ENCODE data around the gene IRF9.
A peak's percentile ranks its signal among the peaks of the same experiment; 100 is the strongest.

Gene IRF9

GRCh38 chr14:24167469-24168114 is 6.5 kb downstream of the IRF9 start:
- no peak for DNase-seq
- no peaks in the 10 kb centered on the region for H3K9me3 ChIP-seq
- no peak for TF ChIP-seq CTCF (IDR thresholded peaks at IDR 0.05)
- peaks cover 0 to 26% (median 19%) of the 10 kb centered on the region in 4 donors for H3K4me1 ChIP-seq
- no peak overlapping the region for H3K4me3 ChIP-seq
- intact Hi-C loops (cut with DNase I; ENCODE audit: low total_unique reads), result no loop called here
- no peaks in the 10 kb centered on the region for H3K27me3 ChIP-seq
- no peak overlapping the region for H3K27ac ChIP-seq
- H3K36me3 ChIP-seq, result peaks cover 47 to 80% (median 63%) of the 10 kb centered on the region in 3 donors

GRCh38 chr14:24171422-24172260 is 10.6 kb downstream of the IRF9 start, which contains the start of gene REC8:
Gene REC8, plus strand, starts transcription at chr14:24172080. Its CDS starts 473 bp downstream, at chr14:24172553.
- TF ChIP-seq CTCF (IDR thresholded peaks at IDR 0.05), result no peak
- Histone ChIP-seq H3K4me1 (peaks cover 0 to 13% (median 3%) of the 10 kb centered on the region in 4 donors), H3K36me3 (peaks cover 8 to 55% (median 23%) of the 10 kb centered on the region in 3 donors), H3K27me3 (no peaks in the 10 kb centered on the region), H3K9me3 (no peaks in the 10 kb centered on the region), H3K4me3 (peak within 1 kb of the TSS; percentile 36 to 46), H3K27ac (peak within 1 kb of the TSS; percentile 0 to 27)
- peak; percentile 72 to 81 for DNase-seq
- intact Hi-C loops (cut with DNase I; ENCODE audit: low total_unique reads), result no loop called here

GRCh38 chr14:24172261-24172860 is 11.3 kb downstream of the IRF9 start:
- no peaks in the 10 kb centered on the region for H3K27me3 ChIP-seq
- no peak for DNase-seq
- intact Hi-C loops (cut with DNase I; ENCODE audit: low total_unique reads), result no loop called here
- TF ChIP-seq CTCF (IDR thresholded peaks at IDR 0.05), result no peak
- peaks cover 6 to 55% (median 21%) of the 10 kb centered on the region in 3 donors for H3K36me3 ChIP-seq
- peak overlapping the region; percentile 0 to 27 for H3K27ac ChIP-seq
- H3K4me1 ChIP-seq, result peaks cover 0 to 13% (median 3%) of the 10 kb centered on the region in 4 donors
- H3K4me3 ChIP-seq, result peak overlapping the region; percentile 36 to 46
- no peaks in the 10 kb centered on the region for H3K9me3 ChIP-seq

GRCh38 chr14:24172871-24173281 is 11.8 kb downstream of the IRF9 start:
- no peak overlapping the region for H3K27ac ChIP-seq
- peaks cover 3 to 55% (median 16%) of the 10 kb centered on the region in 3 donors for H3K36me3 ChIP-seq
- no peak for DNase-seq
- intact Hi-C loops (cut with DNase I; ENCODE audit: low total_unique reads), result no loop called here
- peaks cover 0 to 13% (median 3%) of the 10 kb centered on the region in 4 donors for H3K4me1 ChIP-seq
- H3K9me3 ChIP-seq, result no peaks in the 10 kb centered on the region
- TF ChIP-seq CTCF (IDR thresholded peaks at IDR 0.05), result no peak
- no peak overlapping the region for H3K4me3 ChIP-seq
- no peaks in the 10 kb centered on the region for H3K27me3 ChIP-seq

- Histone ChIP-seq H3K36me3 (peaks cover 0 to 66% (median 35%) of the 10 kb centered on the region in 3 donors), H3K27ac (no peak overlapping the region), H3K27me3 (no peaks in the 10 kb centered on the region), H3K9me3 (no peaks in the 10 kb centered on the region), H3K4me1 (peaks cover 0 to 7% (median 2%) of the 10 kb centered on the region in 4 donors), H3K4me3 (no peak overlapping the region)
- TF ChIP-seq CTCF (IDR thresholded peaks at IDR 0.05), result no peak
- intact Hi-C loops (cut with DNase I; ENCODE audit: low total_unique reads), result no loop called here
- DNase-seq, result no peak
Observed at GRCh38 chr14:24176599-24176998, 15.5 kb downstream of the IRF9 start.

Measured in tibial artery (tissue), 4 donors.